GM20431 (cell line): Measurements from ENCODE around the gene NCF2.
"Not testable (repeated sequence)": the region's sequence is repeated elsewhere in the genome, so short reads cannot be mapped to it uniquely, and the experiment has no call there.

Experiments
- in situ Hi-C: fragments of 300-500 bp; cut with MseI, MboI; formaldehyde crosslinking; loops from one replicate; pipeline ENCODE4 v1.15.0; 2020; ENCODE audit warnings: low sequenced_read_pairs; ENCODE audit not compliant: unreplicated experiment

NCF2 gene

GRCh38 chr1:183612975-183613374 lies 22.7 kb upstream of the NCF2 start:
- in situ Hi-C loops: not testable (repeated sequence)

- in situ Hi-C loops: no loop called here
Observed at GRCh38 chr1:183612407-183612806, 22.1 kb upstream of the NCF2 start.

- in situ Hi-C loops: no loop called here
Observed at GRCh38 chr1:183611021-183611420, 20.8 kb upstream of the NCF2 start.

GRCh38 chr1:183609759-183610452 lies 19.6 kb upstream of the NCF2 start:
- in situ Hi-C loops: no loop called here

GRCh38 chr1:183609313-183609712 lies 19.1 kb upstream of the NCF2 start:
- in situ Hi-C loops: no loop called here

GRCh38 chr1:183607322-183607980 lies 17.2 kb upstream of the NCF2 start:
- in situ Hi-C loops: no loop called here

GRCh38 chr1:183605904-183606303 lies 15.6 kb upstream of the NCF2 start:
- in situ Hi-C loops: no loop called here

- in situ Hi-C loops: no loop called here
Observed at GRCh38 chr1:183604815-183605214, 14.6 kb upstream of the NCF2 start.

GRCh38 chr1:183604038-183604808 lies 14.0 kb upstream of the NCF2 start:
- in situ Hi-C loops: no loop called here

- in situ Hi-C loops: no loop called here
Observed at GRCh38 chr1:183602510-183602909, 12.3 kb upstream of the NCF2 start.

GRCh38 chr1:183600634-183601033 lies 10.4 kb upstream of the NCF2 start:
- in situ Hi-C loops: no loop called here

GRCh38 chr1:183600136-183600535 lies 9.9 kb upstream of the NCF2 start:
- in situ Hi-C loops: no loop called here

- in situ Hi-C loops: no loop called here
Observed at GRCh38 chr1:183598386-183598785, 8.1 kb upstream of the NCF2 start.

- in situ Hi-C loops: no loop called here
Observed at GRCh38 chr1:183597656-183598347, 7.5 kb upstream of the NCF2 start.

GRCh38 chr1:183596500-183596899 lies 6.2 kb upstream of the NCF2 start:
- in situ Hi-C loops: no loop called here

- in situ Hi-C loops: no loop called here
Observed at GRCh38 chr1:183595537-183595936, 5.3 kb upstream of the NCF2 start.

GRCh38 chr1:183593356-183593755 lies 3.1 kb upstream of the NCF2 start:
- in situ Hi-C loops: no loop called here

GRCh38 chr1:183592733-183593132 lies 2.5 kb upstream of the NCF2 start:
- in situ Hi-C loops: no loop called here

GRCh38 chr1:183589874-183590243 lies 400 bp downstream of the NCF2 start:
- in situ Hi-C loops: no loop called here

- in situ Hi-C loops: no loop called here
Observed at GRCh38 chr1:183589384-183589783, 875 bp downstream of the NCF2 start.

GRCh38 chr1:183588827-183589226 lies 1.4 kb downstream of the NCF2 start:
- in situ Hi-C loops: no loop called here
